T-cell (primary cell): ENCODE measurements around the gene ELL2. TPM values are rescaled to one million over a fixed set of nuclear protein-coding genes. Genes with fewer than 3 reads are reported as not detected.

Experiments
- ATAC-seq, 4 experiments: fragments of 200-7000 bp in 3 of 4; fragments of 150-1000 bp in 1 of 4; cut with Tn5 transposase; replicated peaks in 1 of 4; 1 replicate in 3 of 4; 2 replicates in 1 of 4; pipeline ENCODE4 v1.10.0; 2021; ENCODE audit warnings: moderate library complexity in 3 of 4, mild to moderate bottlenecking in 2 of 4, moderate number of reproducible peaks in 1 of 4
- CTCF ChIA-PET, 2 donors: fragments of 300-600 bp; sonication (Branson Sonifier 250); formaldehyde crosslinking; loops; one replicate each; lab custom pipeline; 2022; ENCODE audit warnings: antibody characterized with exemption in 2 of 2; lab: Charles Lee
- POLR2A ChIA-PET, 2 donors: fragments of 300-600 bp; sonication (Branson Sonifier 250); formaldehyde crosslinking; loops; one replicate each; lab custom pipeline; 2022; ENCODE audit warnings: antibody characterized with exemption in 2 of 2; lab: Charles Lee
- DNase-seq, 35 experiments: peaks; one replicate each; pipeline versions ENCODE4 v3.0.0 to v3.0.0-alpha.2; 2013 to 2023
- H3K27ac ChIP-seq: one replicate; pipeline ENCODE4 v1.5.1; 2013; ENCODE audit warnings: low read length
- H3K27me3 ChIP-seq, 2 experiments: replicated peaks in 1 of 2; 1 replicate in 1 of 2; 2 replicates in 1 of 2; pipeline versions ENCODE4 v1.6.1 to v1.7.0; 2013; ENCODE audit warnings: low read length in 1 of 2, mixed read lengths in 1 of 2; ENCODE audit not compliant: control insufficient read depth in 2 of 2, insufficient read depth in 2 of 2; ENCODE audit errors: extremely low read depth in 1 of 2
- H3K36me3 ChIP-seq, 2 donors: 1 replicate in 1 of 2; 2 replicates in 1 of 2; pipeline versions ENCODE4 v1.6.1 to v1.7.0; 2013; ENCODE audit warnings: low read length in 1 of 2; ENCODE audit not compliant: control insufficient read depth in 2 of 2, insufficient read depth in 1 of 2; ENCODE audit errors: extremely low read depth in 1 of 2
- H3K4me1 ChIP-seq, 2 experiments: 1 replicate in 1 of 2; 2 replicates in 1 of 2; pipeline versions ENCODE4 v1.6.1 to v1.7.0; 2013; ENCODE audit warnings: low read length in 2 of 2, mixed read lengths in 1 of 2; ENCODE audit not compliant: insufficient read depth in 2 of 2, control insufficient read depth in 1 of 2; ENCODE audit errors: extremely low read depth in 1 of 2
- H3K4me3 ChIP-seq, 2 donors: 1 replicate in 1 of 2; 2 replicates in 1 of 2; pipeline versions ENCODE4 v1.5.1 to v1.7.0; 2013; ENCODE audit warnings: mild to moderate bottlenecking in 2 of 2, low read length in 1 of 2, moderate library complexity in 1 of 2; ENCODE audit not compliant: control insufficient read depth in 1 of 2; ENCODE audit errors: extremely low read depth in 1 of 2
- H3K9me3 ChIP-seq: 2 replicates; pipeline ENCODE4 v1.7.0; 2013
- H3K27ac Mint-ChIP-seq, 2 donors: one replicate each; pipeline ENCODE4 v1.8.0; 2020 to 2021; ENCODE audit warnings: mild to moderate bottlenecking in 2 of 2, mixed read lengths in 2 of 2
- H3K27me3 Mint-ChIP-seq, 2 donors: one replicate each; pipeline ENCODE4 v1.8.0; 2021 to 2022; ENCODE audit warnings: mixed read lengths in 2 of 2
- H3K36me3 Mint-ChIP-seq: one replicate; pipeline ENCODE4 v1.8.0; 2021; ENCODE audit warnings: mixed read lengths
- H3K4me1 Mint-ChIP-seq, 3 donors: one replicate each; pipeline ENCODE4 v1.8.0; 2020 to 2022; ENCODE audit warnings: mixed read lengths in 3 of 3, mild to moderate bottlenecking in 1 of 3
- H3K4me3 Mint-ChIP-seq, 3 donors: one replicate each; pipeline ENCODE4 v1.8.0; 2020 to 2022; ENCODE audit warnings: mild to moderate bottlenecking in 3 of 3, mixed read lengths in 3 of 3, moderate library complexity in 3 of 3
- H3K9me3 Mint-ChIP-seq, 3 donors: one replicate each; pipeline ENCODE4 v1.8.0; 2020 to 2022; ENCODE audit warnings: mixed read lengths in 3 of 3
- WGBS: methylation state at CpG from one replicate; pipeline ENCODE4 v1.1.5; 2013; ENCODE audit warnings: missing lambda C conversion rate; ENCODE audit not compliant: insufficient coverage; 5-methylcytosine and 5-hydroxymethylcytosine counted together
- total RNA-seq, 35 experiments: library from RNA in 6 of 35; stranded (reverse) in 6 of 35; fragments of 120-200 nt in 1 of 35; gene quantifications; one replicate each; pipeline versions ENCODE4 v1.2.1 to v1.2.4 and lab custom pipeline; 2013 to 2026

ELL2 gene
- total RNA-seq, 5 donors from 2014 or later (not counting 1 experiment from before 2014, with no cell fraction given) = 10.3 to 57.8 (median 11.3) TPM

DNA sequence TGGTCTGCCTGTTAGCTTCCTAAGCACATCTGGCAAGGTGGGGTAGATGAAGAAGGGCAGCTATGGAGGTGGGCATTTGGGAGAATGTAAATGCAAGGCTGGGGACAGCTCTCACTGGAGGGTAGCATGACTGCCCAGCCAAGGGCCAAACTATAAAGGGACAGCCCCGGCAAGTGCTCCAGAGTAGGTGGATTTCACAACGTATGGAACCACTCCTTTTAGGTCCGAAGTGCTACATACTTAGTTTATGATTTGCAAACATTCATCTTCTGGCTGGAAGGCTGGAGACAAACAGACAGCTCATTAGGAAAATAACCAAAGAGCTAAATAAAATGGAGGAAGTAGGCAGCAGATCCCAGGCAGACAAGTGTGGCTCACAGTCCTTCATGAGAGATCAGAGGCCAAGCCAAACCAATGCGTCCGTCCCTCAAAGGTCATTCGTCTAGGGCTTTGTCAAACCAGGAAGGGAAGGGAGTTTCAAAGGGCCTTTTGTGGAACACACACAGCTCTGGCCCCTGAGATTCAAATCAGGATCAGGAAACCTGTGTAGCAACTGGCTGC, 96.6 kb downstream of the ELL2 start:
- Histone ChIP-seq H3K27me3 (no peaks in the 10 kb centered on the region), H3K4me1 (peaks cover 14 to 16% of the 10 kb centered on the region in 2 experiments), H3K36me3 (no peaks in the 10 kb centered on the region), H3K4me3 (no peak overlapping the region), H3K9me3 (no peaks in the 10 kb centered on the region), H3K27ac (no peak overlapping the region)
- no peak for DNase-seq
- no peaks in the 10 kb centered on the region for H3K9me3 Mint-ChIP-seq
- POLR2A ChIA-PET = interaction anchor here in 1 of 2 donors (0.6 kb wide), 1 partner anchor 1141 kb away, joined by 5 read pairs; no protein-coding TSS in a partner anchor
- peaks cover 35 to 51% (median 42%) of the 10 kb centered on the region in 3 donors for H3K4me1 Mint-ChIP-seq
- peaks cover 6 to 10% of the 10 kb centered on the region in 2 donors for H3K27me3 Mint-ChIP-seq
- no peak overlapping the region for H3K4me3 Mint-ChIP-seq
- WGBS = 100% methylated on average over 4 of the region's 6 CpGs
- no peak for ATAC-seq
- CTCF ChIA-PET = interaction anchor here (0.6 to 1.7 kb wide), 6 partner anchors 10 to 738 kb away, joined by 3 to 4 read pairs (median 4); no protein-coding TSS in a partner anchor
- no peak overlapping the region for H3K27ac Mint-ChIP-seq
- no peaks in the 10 kb centered on the region for H3K36me3 Mint-ChIP-seq

DNA sequence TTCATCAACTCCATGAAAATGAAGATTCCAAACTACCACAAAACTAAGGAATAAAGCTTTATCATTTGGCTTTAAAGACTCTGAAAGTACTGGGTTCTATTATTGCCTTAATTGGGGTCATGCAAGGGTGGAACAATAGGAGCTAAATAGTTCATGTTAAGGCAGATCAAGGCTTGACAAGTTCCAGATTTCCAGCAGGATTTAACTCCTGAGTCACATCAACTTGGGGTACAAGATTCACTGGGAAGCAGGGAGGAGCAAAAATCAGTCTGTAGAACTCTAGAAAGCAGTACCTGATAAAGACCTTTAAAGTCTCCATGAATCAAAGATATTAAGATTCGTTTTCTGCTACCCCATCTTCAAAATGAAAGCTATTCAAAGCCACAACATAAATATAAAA, 97.2 kb downstream of the ELL2 start:
- H3K4me3 Mint-ChIP-seq = no peak overlapping the region
- H3K27ac ChIP-seq = no peak overlapping the region
- H3K27ac Mint-ChIP-seq = no peak overlapping the region
- H3K4me1 Mint-ChIP-seq = peaks cover 31 to 51% (median 43%) of the 10 kb centered on the region in 3 donors
- H3K27me3 ChIP-seq = no peaks in the 10 kb centered on the region
- no peak overlapping the region for H3K4me3 ChIP-seq
- no peaks in the 10 kb centered on the region for H3K9me3 ChIP-seq
- H3K36me3 Mint-ChIP-seq = no peaks in the 10 kb centered on the region
- H3K36me3 ChIP-seq = no peaks in the 10 kb centered on the region
- ATAC-seq (no peak), DNase-seq (no peak)
- CTCF ChIA-PET = interaction anchor here (0.7 to 1.7 kb wide), 5 partner anchors 10 to 739 kb away, joined by 3 to 4 read pairs (median 4); no protein-coding TSS in a partner anchor
- H3K9me3 Mint-ChIP-seq = no peaks in the 10 kb centered on the region
- H3K27me3 Mint-ChIP-seq = peaks cover 7 to 12% of the 10 kb centered on the region in 2 donors
- H3K4me1 ChIP-seq = peaks cover 10 to 16% of the 10 kb centered on the region in 2 experiments
- WGBS = no CpG with 5 or more reads among the region's 1 CpG
- POLR2A ChIA-PET = interaction anchor here in 1 of 2 donors (0.6 kb wide), 2 partner anchors 22 to 1141 kb away, joined by 5 to 8 read pairs; no protein-coding TSS in a partner anchor

DNA sequence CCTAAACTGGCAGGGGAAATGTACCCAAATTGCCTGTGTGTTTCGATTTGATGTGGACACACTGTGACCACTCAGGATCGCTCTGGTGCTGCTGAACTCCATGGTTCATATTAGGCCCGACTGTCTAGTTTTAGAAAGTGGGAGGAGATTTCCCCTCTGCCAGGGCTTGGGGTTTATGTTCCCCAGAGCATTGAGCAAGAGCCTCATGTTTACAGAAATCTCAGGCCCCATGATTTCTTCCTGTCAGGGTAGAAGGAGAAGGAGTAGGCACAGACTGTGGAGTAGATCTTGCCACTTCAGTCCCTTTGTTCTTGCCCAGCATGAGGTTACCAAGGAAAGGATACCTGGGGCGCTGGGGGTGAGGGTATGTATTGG, 98.3 kb downstream of the ELL2 start:
- ATAC-seq (no peak), DNase-seq (no peak)
- peaks cover 0 to 5% of the 10 kb centered on the region in 2 experiments for H3K27me3 ChIP-seq
- H3K4me1 ChIP-seq = peaks cover 6 to 12% of the 10 kb centered on the region in 2 experiments
- H3K9me3 Mint-ChIP-seq = no peaks in the 10 kb centered on the region
- no peaks in the 10 kb centered on the region for H3K36me3 Mint-ChIP-seq
- H3K4me3 ChIP-seq = no peak overlapping the region
- H3K27ac ChIP-seq = no peak overlapping the region
- H3K4me3 Mint-ChIP-seq = no peak overlapping the region
- H3K4me1 Mint-ChIP-seq = peaks cover 29 to 51% (median 43%) of the 10 kb centered on the region in 3 donors
- no peaks in the 10 kb centered on the region for H3K9me3 ChIP-seq
- no peak overlapping the region for H3K27ac Mint-ChIP-seq
- WGBS = 40% methylated on average over 1 of the region's 4 CpGs
- peaks cover 9 to 15% of the 10 kb centered on the region in 2 donors for H3K27me3 Mint-ChIP-seq
- no peaks in the 10 kb centered on the region for H3K36me3 ChIP-seq
- POLR2A ChIA-PET = no interaction called here
- CTCF ChIA-PET = interaction anchor here (0.7 to 5.4 kb wide), 4 partner anchors 8 to 473 kb away, joined by 3 to 42 read pairs (median 4); no protein-coding TSS in a partner anchor

DNA sequence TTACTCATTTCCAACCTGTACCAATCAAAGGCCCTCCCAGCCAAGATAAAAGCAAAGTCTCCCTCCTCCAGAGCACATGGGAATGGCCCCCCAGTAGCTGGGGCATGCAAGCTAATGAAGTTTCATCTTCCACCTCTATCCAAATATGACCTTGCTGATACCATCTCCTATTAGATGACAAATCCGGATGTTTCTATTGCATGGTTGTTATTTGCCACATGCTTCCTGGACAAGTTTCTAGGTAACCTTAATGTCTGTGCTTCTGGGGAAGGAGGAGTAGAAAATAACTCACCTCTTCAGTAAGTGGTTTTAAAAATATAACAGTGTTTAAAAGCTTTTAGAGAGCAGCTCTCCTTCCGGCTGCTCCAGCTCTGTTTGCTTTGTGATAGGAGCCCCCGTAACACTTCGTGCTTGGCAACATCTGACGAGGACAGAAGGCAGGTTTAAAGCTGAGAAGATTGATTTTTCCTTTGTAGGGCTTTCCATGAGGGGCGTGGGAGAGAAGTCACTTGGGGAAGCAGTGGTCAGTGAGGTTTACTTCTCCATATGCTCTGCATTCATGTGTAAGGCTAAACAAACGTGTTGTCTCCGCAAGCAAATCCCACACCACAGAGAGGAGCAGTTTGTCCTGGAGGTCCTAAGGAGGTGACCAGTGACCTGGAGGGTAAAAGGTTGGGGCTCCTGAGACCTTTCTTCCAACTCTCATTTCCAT, 98.8 kb downstream of the ELL2 start:
- no peak overlapping the region for H3K27ac ChIP-seq
- H3K4me1 ChIP-seq = peaks cover 6 to 12% of the 10 kb centered on the region in 2 experiments
- ChIA-PET CTCF (interaction anchor here (0.5 to 5.4 kb wide), 6 partner anchors 9 to 476 kb away, joined by 3 to 42 read pairs (median 3); no protein-coding TSS in a partner anchor), POLR2A (interaction anchor here (0.6 to 0.7 kb wide), 2 partner anchors 95 to 151 kb away, joined by 3 to 4 read pairs; no protein-coding TSS in a partner anchor)
- peaks cover 28 to 51% (median 43%) of the 10 kb centered on the region in 3 donors for H3K4me1 Mint-ChIP-seq
- ATAC-seq = no peak
- H3K27me3 ChIP-seq = peaks cover 0 to 8% of the 10 kb centered on the region in 2 experiments
- no peaks in the 10 kb centered on the region for H3K9me3 ChIP-seq
- peaks cover 9 to 15% of the 10 kb centered on the region in 2 donors for H3K27me3 Mint-ChIP-seq
- H3K9me3 Mint-ChIP-seq = no peaks in the 10 kb centered on the region
- peak overlapping the region in 1 of 2 donors; percentile 17 for H3K27ac Mint-ChIP-seq
- peak overlapping the region in 1 of 3 donors; percentile 8 for H3K4me3 Mint-ChIP-seq
- DNase-seq = no peak
- 84% methylated on average over 4 of the region's 8 CpGs for WGBS
- no peak overlapping the region for H3K4me3 ChIP-seq
- H3K36me3 ChIP-seq = no peaks in the 10 kb centered on the region
- H3K36me3 Mint-ChIP-seq = no peaks in the 10 kb centered on the region

DNA sequence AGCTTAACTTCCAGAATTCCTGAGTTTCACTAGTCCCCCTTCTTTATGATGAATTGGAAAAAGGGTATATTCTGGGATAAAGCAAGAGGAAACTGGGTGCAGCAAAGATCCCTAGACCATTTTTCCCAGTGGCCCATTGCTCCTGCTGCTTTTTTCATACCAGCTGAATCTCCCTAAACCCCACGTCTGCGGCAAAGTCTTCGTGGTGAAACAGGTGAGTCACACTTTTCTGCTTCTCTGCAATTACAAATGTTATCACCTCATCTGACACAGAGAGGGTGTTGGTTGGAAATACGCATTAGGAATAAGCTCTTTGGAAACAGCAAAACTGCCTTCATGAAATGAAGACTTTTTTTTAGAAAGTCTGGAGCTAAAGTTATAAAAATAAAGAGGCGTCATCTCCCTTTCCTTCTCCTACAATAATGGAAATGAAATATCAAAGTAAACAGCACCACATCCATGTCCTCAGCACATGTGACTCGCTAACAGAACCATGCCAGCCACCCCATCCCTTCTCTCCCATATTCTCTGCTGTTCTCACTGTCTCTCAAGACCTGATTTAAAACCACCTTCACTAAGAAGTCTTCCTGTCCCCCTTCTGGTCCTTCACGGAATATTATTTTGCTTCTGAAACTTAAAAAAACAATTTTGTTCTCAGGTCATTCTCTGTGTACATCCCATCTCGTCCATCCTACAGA, 99.6 kb downstream of the ELL2 start:
- Histone ChIP-seq H3K4me1 (peaks cover 6 to 12% of the 10 kb centered on the region in 2 experiments), H3K27me3 (peaks cover 0 to 11% of the 10 kb centered on the region in 2 experiments), H3K4me3 (no peak overlapping the region), H3K27ac (no peak overlapping the region), H3K9me3 (no peaks in the 10 kb centered on the region), H3K36me3 (no peaks in the 10 kb centered on the region)
- no peaks in the 10 kb centered on the region for H3K9me3 Mint-ChIP-seq
- ATAC-seq (no peak), DNase-seq (no peak)
- H3K27ac Mint-ChIP-seq = no peak overlapping the region
- WGBS = 63% methylated on average over 3 of the region's 8 CpGs
- H3K4me1 Mint-ChIP-seq = peaks cover 28 to 48% (median 43%) of the 10 kb centered on the region in 3 donors
- POLR2A ChIA-PET = interaction anchor here (0.6 to 0.7 kb wide), 3 partner anchors 74 to 152 kb away, joined by 3 to 4 read pairs (median 3); no protein-coding TSS in a partner anchor
- peaks cover 9 to 15% of the 10 kb centered on the region in 2 donors for H3K27me3 Mint-ChIP-seq
- H3K4me3 Mint-ChIP-seq = peak overlapping the region in 1 of 3 donors; percentile 54
- CTCF ChIA-PET = interaction anchor here (0.5 to 5.4 kb wide), 5 partner anchors 10 to 477 kb away, joined by 3 to 42 read pairs (median 3); no protein-coding TSS in a partner anchor
- H3K36me3 Mint-ChIP-seq = no peaks in the 10 kb centered on the region
